Fibroblast of skin of abdomen (primary cell): Measurements from ENCODE around the gene CGRRF1.

Source experiments
- DNase-seq: peaks from one replicate; pipeline ENCODE4 v3.0.0-alpha.2; 2013

CGRRF1 gene

GRCh38 chr14:54548491-54548890 is 38.8 kb downstream of the CGRRF1 start:
- no peak for DNase-seq

- DNase-seq = no peak
Measured at GRCh38 chr14:54549862-54550261, 40.2 kb downstream of the CGRRF1 start.

GRCh38 chr14:54550514-54550913 is 40.8 kb downstream of the CGRRF1 start:
- no peak for DNase-seq

- no peak for DNase-seq
Measured at GRCh38 chr14:54554401-54554800, 44.7 kb downstream of the CGRRF1 start.

- no peak for DNase-seq
Measured at GRCh38 chr14:54555651-54556050, 45.9 kb downstream of the CGRRF1 start.

- peak; percentile 28 for DNase-seq
Measured at GRCh38 chr14:54556535-54556934, 46.8 kb downstream of the CGRRF1 start.

GRCh38 chr14:54562334-54562733 is 52.6 kb downstream of the CGRRF1 start:
- peak; percentile 91 for DNase-seq

GRCh38 chr14:54564071-54564867 is 54.6 kb downstream of the CGRRF1 start:
- peak; percentile 44 for DNase-seq

- DNase-seq = peak; percentile 72
Measured at GRCh38 chr14:54564868-54565784, 55.4 kb downstream of the CGRRF1 start.

GRCh38 chr14:54565785-54566409 is 56.2 kb downstream of the CGRRF1 start:
- DNase-seq = peak; percentile 96

- DNase-seq = peak; percentile 94
Measured at GRCh38 chr14:54566410-54567223, 56.9 kb downstream of the CGRRF1 start, which contains the start of gene SAMD4A. Gene SAMD4A (plus strand): TSS chr14:54567128. CDS start chr14:54567917, 789 bp downstream.

- DNase-seq = peak; percentile 35
Measured at GRCh38 chr14:54567224-54567638, 57.5 kb downstream of the CGRRF1 start.

- DNase-seq = peak; percentile 53
Measured at GRCh38 chr14:54567639-54568561, 58.2 kb downstream of the CGRRF1 start.

- DNase-seq = peak; percentile 41
Measured at GRCh38 chr14:54568821-54569595, 59.3 kb downstream of the CGRRF1 start.

- DNase-seq = no peak
Measured at GRCh38 chr14:54570047-54570446, 60.3 kb downstream of the CGRRF1 start.

GRCh38 chr14:54570631-54571415 is 61.1 kb downstream of the CGRRF1 start:
- peak; percentile 86 for DNase-seq

- DNase-seq = no peak
Measured at GRCh38 chr14:54572316-54572715, 62.6 kb downstream of the CGRRF1 start.

GRCh38 chr14:54574528-54574927 is 64.8 kb downstream of the CGRRF1 start:
- DNase-seq = peak; percentile 47

- no peak for DNase-seq
Measured at GRCh38 chr14:54577494-54577893, 67.8 kb downstream of the CGRRF1 start.
